ENCODE measurements around the gene PBX4. TPM values are rescaled to one million over a fixed set of nuclear protein-coding genes. Genes with fewer than 3 reads are reported as not detected.
A peak's percentile ranks its signal among the peaks of the same experiment; 100 is the strongest.
"Not testable (repeated sequence)": the region's sequence is repeated elsewhere in the genome, so short reads cannot be mapped to it uniquely, and the experiment has no call there.

The PBX4 gene
- total and polyA plus RNA-seq, 4 donors, result 2.2 to 8.3 (median 6.8) TPM

GRCh38 chr19:19602136-19602712, 16.3 kb downstream of the PBX4 start:
- DNase-seq (no peak), ATAC-seq (ENCODE audit: insufficient read depth, low FRiP score) (no peak)

DNA sequence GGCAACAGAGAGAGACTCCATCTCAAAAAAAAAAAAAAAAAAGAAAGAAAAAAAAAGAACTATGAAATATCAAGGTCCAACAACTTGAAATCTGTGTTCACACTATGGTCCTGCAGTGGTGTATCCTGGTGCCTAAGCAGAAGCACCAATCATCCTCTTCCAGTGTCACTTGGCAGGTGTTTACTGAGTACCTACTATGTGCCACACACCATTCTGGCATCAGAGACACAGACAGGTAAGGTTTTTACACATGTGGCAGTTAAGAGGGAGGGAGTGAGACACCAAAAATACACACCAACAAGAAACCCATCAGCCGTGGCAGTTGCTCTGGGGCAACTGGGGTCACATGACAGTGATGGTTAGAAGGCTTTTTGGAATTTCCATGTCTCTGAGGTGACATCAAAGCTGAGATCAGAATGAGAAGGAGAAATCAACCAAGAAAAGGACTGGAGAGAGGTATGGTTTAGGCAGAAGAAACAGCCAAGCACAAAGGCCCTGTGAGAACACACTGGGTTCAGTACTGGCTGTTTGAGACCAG, 17.6 kb downstream of the PBX4 start:
- H3K4me3 ChIP-seq, result no peak overlapping the region
- no peaks in the 10 kb centered on the region for H3K9me3 ChIP-seq (ENCODE audit: control insufficient read depth in 4 of 4, insufficient read depth in 3 of 4, low read length in 3 of 4)
- H3K27ac ChIP-seq (ENCODE audit: low read depth in 1 of 2, low read length in 1 of 2), result no peak overlapping the region
- no peak overlapping the region for H3K9ac ChIP-seq (ENCODE audit: insufficient read depth in 1 of 2, low read length in 2 of 2)
- DNase-seq (no peak), ATAC-seq (ENCODE audit: insufficient read depth, low FRiP score) (no peak)
- H3K27me3 ChIP-seq (ENCODE audit: control insufficient read depth in 3 of 3, insufficient read depth in 3 of 3, low read length in 2 of 3), result no peaks in the 10 kb centered on the region
- WGBS, 2 donors, result 64 to 73% methylated on average over 1 of the region's 1 CpG
- no peak for TF ChIP-seq CTCF (IDR thresholded peaks at IDR 0.05; ENCODE audit: control extremely low read depth, extremely low read depth)
- peaks cover 0 to 8% (median 0%) of the 10 kb centered on the region in 5 donors for H3K4me1 ChIP-seq (ENCODE audit: control insufficient read depth in 5 of 5, insufficient read depth in 5 of 5, low read length in 5 of 5)
- peaks cover 0 to 3% (median 0%) of the 10 kb centered on the region in 4 donors for H3K36me3 ChIP-seq (ENCODE audit: control insufficient read depth in 4 of 4, insufficient read depth in 4 of 4, low read length in 4 of 4)

More at GRCh38 chr19:19602136-19602712, 16.3 kb downstream of the PBX4 start:
- H3K4me3 ChIP-seq, result no peak overlapping the region
- H3K27me3 ChIP-seq (ENCODE audit: control insufficient read depth in 3 of 3, insufficient read depth in 3 of 3, low read length in 2 of 3), result no peaks in the 10 kb centered on the region
- 77 to 88% methylated on average over 9 of the region's 9 CpGs for WGBS, 2 donors
- H3K9me3 ChIP-seq (ENCODE audit: control insufficient read depth in 4 of 4, insufficient read depth in 3 of 4, low read length in 3 of 4), result no peaks in the 10 kb centered on the region
- no peak overlapping the region for H3K27ac ChIP-seq (ENCODE audit: low read depth in 1 of 2, low read length in 1 of 2)
- H3K9ac ChIP-seq (ENCODE audit: insufficient read depth in 1 of 2, low read length in 2 of 2), result no peak overlapping the region
- peaks cover 0 to 5% (median 0%) of the 10 kb centered on the region in 5 donors for H3K4me1 ChIP-seq (ENCODE audit: control insufficient read depth in 5 of 5, insufficient read depth in 5 of 5, low read length in 5 of 5)
- TF ChIP-seq CTCF (IDR thresholded peaks at IDR 0.05; ENCODE audit: control extremely low read depth, extremely low read depth), result no peak
- peaks cover 0 to 3% (median 0%) of the 10 kb centered on the region in 4 donors for H3K36me3 ChIP-seq (ENCODE audit: control insufficient read depth in 4 of 4, insufficient read depth in 4 of 4, low read length in 4 of 4)

DNA sequence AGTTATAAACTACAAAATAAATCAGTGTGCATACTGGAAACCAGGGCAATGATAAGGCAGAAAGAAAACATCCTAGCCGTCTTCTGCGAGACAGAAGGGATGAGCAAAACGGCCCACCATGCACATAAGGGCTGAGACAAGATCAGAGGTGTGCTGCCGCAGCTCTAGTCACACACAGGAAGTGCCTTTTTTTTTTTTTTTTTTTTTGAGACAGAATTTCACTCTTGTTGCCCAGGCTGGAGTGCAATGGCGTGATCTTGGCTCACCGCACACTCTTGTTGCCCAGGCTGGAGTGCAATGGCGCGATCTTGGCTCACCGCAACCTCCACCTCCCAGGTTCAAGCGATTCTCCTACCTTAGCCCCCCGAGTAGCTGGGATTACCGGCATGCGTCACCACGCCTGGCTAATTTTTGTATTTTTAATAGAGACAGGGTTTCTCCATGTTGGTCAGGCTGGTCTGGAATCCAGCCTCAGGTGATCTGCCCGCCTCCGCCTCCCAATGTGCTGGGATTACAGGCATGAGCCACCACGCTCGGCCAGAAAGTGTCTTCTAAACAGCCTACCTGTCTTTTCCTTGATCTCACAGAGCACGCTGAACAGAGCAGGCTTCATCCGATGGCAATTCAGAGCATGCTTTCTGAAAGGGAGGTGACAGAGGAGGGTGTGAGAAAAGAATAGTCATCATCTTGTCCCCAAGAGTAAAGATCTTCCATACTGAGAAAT, 19.6 kb downstream of the PBX4 start:
- not testable (repeated sequence) for H3K27me3 ChIP-seq (ENCODE audit: control insufficient read depth in 3 of 3, insufficient read depth in 3 of 3, low read length in 2 of 3); DNase-seq; ATAC-seq (ENCODE audit: insufficient read depth, low FRiP score); H3K9ac ChIP-seq (ENCODE audit: insufficient read depth in 1 of 2, low read length in 2 of 2); H3K36me3 ChIP-seq (ENCODE audit: control insufficient read depth in 4 of 4, insufficient read depth in 4 of 4, low read length in 4 of 4); H3K9me3 ChIP-seq (ENCODE audit: control insufficient read depth in 4 of 4, insufficient read depth in 3 of 4, low read length in 3 of 4); H3K27ac ChIP-seq (ENCODE audit: low read depth in 1 of 2, low read length in 1 of 2); H3K4me3 ChIP-seq
- 88 to 97% methylated on average over 20 of the region's 20 CpGs for WGBS, 2 donors
- peaks cover 0 to 13% (median 5%) of the 10 kb centered on the region in 5 donors for H3K4me1 ChIP-seq (ENCODE audit: control insufficient read depth in 5 of 5, insufficient read depth in 5 of 5, low read length in 5 of 5)

GRCh38 chr19:19597809-19598306, 20.6 kb downstream of the PBX4 start:
- WGBS, 2 donors, result 72 to 74% methylated on average over 8 of the region's 8 CpGs
- ATAC-seq (ENCODE audit: insufficient read depth, low FRiP score) (peak; percentile 10), DNase-seq (no peak)
- Histone ChIP-seq H3K9me3 (ENCODE audit: control insufficient read depth in 4 of 4, insufficient read depth in 3 of 4, low read length in 3 of 4) (no peaks in the 10 kb centered on the region), H3K36me3 (ENCODE audit: control insufficient read depth in 4 of 4, insufficient read depth in 4 of 4, low read length in 4 of 4) (peaks cover 0 to 3% (median under 1%) of the 10 kb centered on the region in 4 donors), H3K4me3 (no peak overlapping the region), H3K27me3 (ENCODE audit: control insufficient read depth in 3 of 3, insufficient read depth in 3 of 3, low read length in 2 of 3) (no peaks in the 10 kb centered on the region), H3K9ac (ENCODE audit: insufficient read depth in 1 of 2, low read length in 2 of 2) (no peak overlapping the region), H3K4me1 (ENCODE audit: control insufficient read depth in 5 of 5, insufficient read depth in 5 of 5, low read length in 5 of 5) (peaks cover 0 to 13% (median 5%) of the 10 kb centered on the region in 5 donors), H3K27ac (ENCODE audit: low read depth in 1 of 2, low read length in 1 of 2) (no peak overlapping the region)
- TF ChIP-seq CTCF (IDR thresholded peaks at IDR 0.05; ENCODE audit: control extremely low read depth, extremely low read depth), result no peak

All from lung (tissue), 12 donors.